ENCODE data around the gene SMARCC1.

DNA sequence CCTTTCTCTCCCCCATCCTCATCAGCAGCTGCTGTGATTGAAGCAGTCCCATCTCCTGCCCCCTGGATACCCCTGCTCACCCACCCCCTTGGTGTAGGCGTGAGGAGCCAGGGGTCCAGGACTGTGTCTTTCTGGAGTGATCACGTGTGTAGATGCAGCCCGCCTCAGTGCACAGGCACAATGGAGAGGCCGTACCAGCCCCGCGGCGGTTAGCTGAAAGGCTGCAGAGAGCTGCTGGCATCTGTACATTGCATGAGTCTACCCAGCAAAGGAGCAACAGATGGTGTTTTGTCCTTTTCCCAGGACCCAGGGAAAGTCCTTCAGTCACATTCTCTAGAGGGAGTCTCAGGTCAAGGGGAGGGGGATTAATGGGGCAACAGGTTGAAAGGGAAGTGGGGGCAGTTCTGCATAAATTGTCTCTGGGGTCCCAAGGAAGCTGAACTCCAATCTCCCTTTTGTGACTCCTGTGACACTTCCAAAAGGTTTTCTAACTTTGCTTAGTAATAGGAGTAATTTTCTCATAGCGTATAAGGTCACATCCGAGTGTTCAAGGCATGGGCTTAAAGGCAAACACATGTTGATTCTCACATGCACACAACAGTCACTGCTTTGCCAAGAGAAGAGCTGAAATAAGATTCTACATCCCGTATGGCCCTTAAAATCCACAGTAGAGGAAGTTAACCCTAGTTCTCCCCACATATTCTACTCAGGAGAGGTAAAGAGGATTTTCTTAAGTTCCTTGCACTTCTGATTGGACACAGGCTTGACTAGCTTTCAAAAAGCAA lies 210.1 kb downstream of the SMARCC1 start:
- TF ChIP-seq POLR2AphosphoS5 (IDR thresholded peaks at IDR 0.05; ENCODE audit: low read depth, low read length) (no peak), POLR2A (IDR thresholded peaks at IDR 0.05; ENCODE audit: borderline replicate concordance, extremely low read depth, insufficient read depth, insufficient read length) (no peak), EZH2 (IDR thresholded peaks at IDR 0.05) (no peak), SP1 (IDR thresholded peaks at IDR 0.05; ENCODE audit: low read depth) (no peak), CEBPB (IDR thresholded peaks at IDR 0.05; ENCODE audit: low read depth) (no peak), ZNF274 (IDR thresholded peaks at IDR 0.05; ENCODE audit: low read depth, low read length) (no peak), ELF1 (IDR thresholded peaks at IDR 0.05; ENCODE audit: borderline replicate concordance, low read depth) (no peak), SIN3A (IDR thresholded peaks at IDR 0.05; ENCODE audit: low read depth) (no peak)
- TF ChIP-seq, protein P1, sequence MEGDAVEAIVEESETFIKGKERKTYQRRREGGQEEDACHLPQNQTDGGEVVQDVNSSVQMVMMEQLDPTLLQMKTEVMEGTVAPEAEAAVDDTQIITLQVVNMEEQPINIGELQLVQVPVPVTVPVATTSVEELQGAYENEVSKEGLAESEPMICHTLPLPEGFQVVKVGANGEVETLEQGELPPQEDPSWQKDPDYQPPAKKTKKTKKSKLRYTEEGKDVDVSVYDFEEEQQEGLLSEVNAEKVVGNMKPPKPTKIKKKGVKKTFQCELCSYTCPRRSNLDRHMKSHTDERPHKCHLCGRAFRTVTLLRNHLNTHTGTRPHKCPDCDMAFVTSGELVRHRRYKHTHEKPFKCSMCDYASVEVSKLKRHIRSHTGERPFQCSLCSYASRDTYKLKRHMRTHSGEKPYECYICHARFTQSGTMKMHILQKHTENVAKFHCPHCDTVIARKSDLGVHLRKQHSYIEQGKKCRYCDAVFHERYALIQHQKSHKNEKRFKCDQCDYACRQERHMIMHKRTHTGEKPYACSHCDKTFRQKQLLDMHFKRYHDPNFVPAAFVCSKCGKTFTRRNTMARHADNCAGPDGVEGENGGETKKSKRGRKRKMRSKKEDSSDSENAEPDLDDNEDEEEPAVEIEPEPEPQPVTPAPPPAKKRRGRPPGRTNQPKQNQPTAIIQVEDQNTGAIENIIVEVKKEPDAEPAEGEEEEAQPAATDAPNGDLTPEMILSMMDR (IDR thresholded peaks at IDR 0.05 in 2 of 3, conservative IDR thresholded peaks at IDR 0.05 in 1 of 3; ENCODE audit: borderline replicate concordance in 1 of 3, insufficient read depth in 1 of 3, low read depth in 2 of 3, low read length in 2 of 3) = no peak
- TF ChIP-seq, protein P2, sequence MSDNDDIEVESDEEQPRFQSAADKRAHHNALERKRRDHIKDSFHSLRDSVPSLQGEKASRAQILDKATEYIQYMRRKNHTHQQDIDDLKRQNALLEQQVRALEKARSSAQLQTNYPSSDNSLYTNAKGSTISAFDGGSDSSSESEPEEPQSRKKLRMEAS (IDR thresholded peaks at IDR 0.05) = no peak
- TF ChIP-seq, protein P3, sequence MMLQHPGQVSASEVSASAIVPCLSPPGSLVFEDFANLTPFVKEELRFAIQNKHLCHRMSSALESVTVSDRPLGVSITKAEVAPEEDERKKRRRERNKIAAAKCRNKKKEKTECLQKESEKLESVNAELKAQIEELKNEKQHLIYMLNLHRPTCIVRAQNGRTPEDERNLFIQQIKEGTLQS (IDR thresholded peaks at IDR 0.05) = no peak
